Measurements from ENCODE around the gene RAI1. TPM values are rescaled to one million over a fixed set of nuclear protein-coding genes. Genes with fewer than 3 reads are reported as not detected.

The RAI1 gene
- total and polyA plus RNA-seq, 5 experiments from 2014 or later: 1.5 to 35.2 (median 4.0) TPM

- H3K4me1 Mint-ChIP-seq: peaks cover 12 to 27% (median 21%) of the 10 kb centered on the region in 4 donors
- peak overlapping the region in 1 of 10 donors; percentile 83 for H3K27ac Mint-ChIP-seq
- no peak for ATAC-seq
- no peaks in the 10 kb centered on the region for H3K36me3 Mint-ChIP-seq
- POLR2A ChIA-PET: no interaction called here
- no peak overlapping the region for H3K4me3 Mint-ChIP-seq
- H3K9me3 Mint-ChIP-seq: no peaks in the 10 kb centered on the region
- no peak for DNase-seq
- no peaks in the 10 kb centered on the region for H3K27me3 Mint-ChIP-seq
Observed at GRCh38 chr17:17667231-17667630, 14.0 kb upstream of the RAI1 start.

- no peaks in the 10 kb centered on the region for H3K27me3 Mint-ChIP-seq
- ATAC-seq: no peak
- H3K36me3 Mint-ChIP-seq: no peaks in the 10 kb centered on the region
- no peak for DNase-seq
- no peak overlapping the region for H3K4me3 Mint-ChIP-seq
- POLR2A ChIA-PET: interaction anchor here (1.6 kb wide), 1 partner anchor 9 kb away, joined by 3 read pairs; no protein-coding TSS in a partner anchor
- H3K9me3 Mint-ChIP-seq: no peaks in the 10 kb centered on the region
- peak overlapping the region in 1 of 10 donors; percentile 90 for H3K27ac Mint-ChIP-seq
- peaks cover 16 to 27% (median 24%) of the 10 kb centered on the region in 4 donors for H3K4me1 Mint-ChIP-seq
Observed at GRCh38 chr17:17667947-17668346, 13.3 kb upstream of the RAI1 start.

GRCh38 chr17:17668358-17668757 is 12.9 kb upstream of the RAI1 start:
- POLR2A ChIA-PET: interaction anchor here (1.6 kb wide), 1 partner anchor 8 kb away, joined by 3 read pairs; no protein-coding TSS in a partner anchor
- DNase-seq (no peak), ATAC-seq (no peak)
- H3K27ac Mint-ChIP-seq: peak overlapping the region in 3 of 10 donors; percentile 49 to 90 (median 73)
- H3K4me3 Mint-ChIP-seq: no peak overlapping the region
- peaks cover 12 to 26% (median 24%) of the 10 kb centered on the region in 4 donors for H3K4me1 Mint-ChIP-seq
- no peaks in the 10 kb centered on the region for H3K9me3 Mint-ChIP-seq
- no peaks in the 10 kb centered on the region for H3K36me3 Mint-ChIP-seq
- H3K27me3 Mint-ChIP-seq: no peaks in the 10 kb centered on the region

- DNase-seq (no peak), ATAC-seq (no peak)
- H3K4me3 Mint-ChIP-seq: no peak overlapping the region
- peaks cover 12 to 23% (median 23%) of the 10 kb centered on the region in 4 donors for H3K4me1 Mint-ChIP-seq
- no peaks in the 10 kb centered on the region for H3K27me3 Mint-ChIP-seq
- peak overlapping the region in 1 of 10 donors; percentile 90 for H3K27ac Mint-ChIP-seq
- H3K36me3 Mint-ChIP-seq: no peaks in the 10 kb centered on the region
- no peaks in the 10 kb centered on the region for H3K9me3 Mint-ChIP-seq
- POLR2A ChIA-PET: interaction anchor here (1.6 kb wide), 1 partner anchor 8 kb away, joined by 3 read pairs; no protein-coding TSS in a partner anchor
Observed at GRCh38 chr17:17668775-17669579, 12.3 kb upstream of the RAI1 start.

- DNase-seq (no peak), ATAC-seq (no peak)
- POLR2A ChIA-PET: interaction anchor here (0.5 kb wide), 1 partner anchor 8 kb away, joined by 6 read pairs; no protein-coding TSS in a partner anchor
- Mint-ChIP-seq H3K4me1 (peaks cover 12 to 23% (median 20%) of the 10 kb centered on the region in 4 donors), H3K36me3 (no peaks in the 10 kb centered on the region), H3K27me3 (no peaks in the 10 kb centered on the region), H3K27ac (peak overlapping the region in 2 of 10 donors; percentile 19 to 70), H3K4me3 (no peak overlapping the region), H3K9me3 (no peaks in the 10 kb centered on the region)
Observed at GRCh38 chr17:17669580-17670235, 11.6 kb upstream of the RAI1 start.

- H3K4me3 Mint-ChIP-seq: no peak overlapping the region
- H3K36me3 Mint-ChIP-seq: no peaks in the 10 kb centered on the region
- H3K9me3 Mint-ChIP-seq: no peaks in the 10 kb centered on the region
- DNase-seq: no peak
- H3K27ac Mint-ChIP-seq: peak overlapping the region in 1 of 10 donors; percentile 53
- ATAC-seq: no peak
- peaks cover 14 to 26% (median 24%) of the 10 kb centered on the region in 4 donors for H3K4me1 Mint-ChIP-seq
- POLR2A ChIA-PET: interaction anchor here (0.6 kb wide), 1 partner anchor 346 kb away, joined by 4 read pairs; no protein-coding TSS in a partner anchor
- H3K27me3 Mint-ChIP-seq: peaks cover 0 to 1% (median 0%) of the 10 kb centered on the region in 5 donors
Observed at GRCh38 chr17:17670701-17671305, 10.5 kb upstream of the RAI1 start.

GRCh38 chr17:17671369-17672129 is 9.7 kb upstream of the RAI1 start:
- peaks cover 0 to 1% (median 0%) of the 10 kb centered on the region in 5 donors for H3K27me3 Mint-ChIP-seq
- H3K9me3 Mint-ChIP-seq: no peaks in the 10 kb centered on the region
- no peaks in the 10 kb centered on the region for H3K36me3 Mint-ChIP-seq
- DNase-seq (no peak), ATAC-seq (no peak)
- peak overlapping the region in 1 of 10 donors; percentile 41 for H3K4me3 Mint-ChIP-seq
- peaks cover 20 to 33% (median 31%) of the 10 kb centered on the region in 4 donors for H3K4me1 Mint-ChIP-seq
- POLR2A ChIA-PET: interaction anchor here (0.6 to 1.2 kb wide), 3 partner anchors 8 to 345 kb away, joined by 3 to 4 read pairs (median 4); no protein-coding TSS in a partner anchor
- H3K27ac Mint-ChIP-seq: peak overlapping the region in 2 of 10 donors; percentile 15 to 53

GRCh38 chr17:17672453-17673368 is 8.5 kb upstream of the RAI1 start:
- peak overlapping the region in 6 of 10 donors; percentile 21 to 67 (median 31) for H3K27ac Mint-ChIP-seq
- peak in 1 of 2 donors; percentile 41 for ATAC-seq
- POLR2A ChIA-PET: interaction anchor here (1.0 to 1.3 kb wide), 4 partner anchors 9 to 322 kb away, joined by 3 to 5 read pairs (median 4); no protein-coding TSS in a partner anchor

GRCh38 chr17:17675416-17675815 is 5.8 kb upstream of the RAI1 start:
- Mint-ChIP-seq H3K9me3 (no peaks in the 10 kb centered on the region), H3K27me3 (peaks cover 0 to 1% (median 0%) of the 10 kb centered on the region in 5 donors), H3K36me3 (no peaks in the 10 kb centered on the region), H3K4me3 (peak overlapping the region in 1 of 10 donors; percentile 6), H3K4me1 (peaks cover 24 to 44% (median 40%) of the 10 kb centered on the region in 4 donors), H3K27ac (peak overlapping the region in 2 of 10 donors; percentile 75 to 86)
- POLR2A ChIA-PET: no interaction called here
- DNase-seq (no peak), ATAC-seq (no peak)

More at GRCh38 chr17:17672453-17673368, 8.5 kb upstream of the RAI1 start:
- Mint-ChIP-seq H3K27me3 (peaks cover 0 to 1% (median 0%) of the 10 kb centered on the region in 5 donors), H3K4me3 (peak overlapping the region in 2 of 10 donors; percentile 7 to 34), H3K9me3 (no peaks in the 10 kb centered on the region), H3K36me3 (no peaks in the 10 kb centered on the region), H3K4me1 (peaks cover 22 to 40% (median 39%) of the 10 kb centered on the region in 4 donors)
- no peak for DNase-seq

- ATAC-seq (peak; percentile 24 to 64), DNase-seq (peak in 4 of 10 donors; percentile 18 to 35 (median 26))
- Mint-ChIP-seq H3K4me3 (peak overlapping the region in 9 of 10 donors; percentile 15 to 59 (median 32)), H3K27ac (peak overlapping the region in 9 of 10 donors; percentile 16 to 88 (median 80)), H3K4me1 (peaks cover 26 to 47% (median 43%) of the 10 kb centered on the region in 4 donors), H3K9me3 (no peaks in the 10 kb centered on the region), H3K36me3 (no peaks in the 10 kb centered on the region), H3K27me3 (peaks cover 0 to 1% (median 0%) of the 10 kb centered on the region in 5 donors)
- POLR2A ChIA-PET: no interaction called here
Observed at GRCh38 chr17:17675925-17676534, 5.2 kb upstream of the RAI1 start.

All from naive thymus-derived CD8-positive, alpha-beta T cell (primary cell).